Activated naive CD8-positive, alpha-beta T cell treated with anti-CD3 and anti-CD28 coated beads, Interleukin-2, amount 50 U/mL, for 16 hours (primary cell): ENCODE results near the gene NDFIP1.
"Not testable (repeated sequence)": the region's sequence is repeated elsewhere in the genome, so short reads cannot be mapped to it uniquely, and the experiment has no call there.

ENCODE experiments used
- DNase-seq: peaks from one replicate; pipeline ENCODE4 v3.0.0-alpha.2; 2020; ENCODE audit warnings: low read depth, low spot score

Gene NDFIP1

GRCh38 chr5:142108432-142109330 lies at the start of gene NDFIP1:
Gene NDFIP1, plus strand, starts transcription at chr5:142108779. Its CDS starts 196 bp downstream, at chr5:142108975.
- peak; percentile 58 for DNase-seq

- no peak for DNase-seq
Observed at GRCh38 chr5:142059304-142059940, 49.2 kb upstream of the NDFIP1 start.

DNA sequence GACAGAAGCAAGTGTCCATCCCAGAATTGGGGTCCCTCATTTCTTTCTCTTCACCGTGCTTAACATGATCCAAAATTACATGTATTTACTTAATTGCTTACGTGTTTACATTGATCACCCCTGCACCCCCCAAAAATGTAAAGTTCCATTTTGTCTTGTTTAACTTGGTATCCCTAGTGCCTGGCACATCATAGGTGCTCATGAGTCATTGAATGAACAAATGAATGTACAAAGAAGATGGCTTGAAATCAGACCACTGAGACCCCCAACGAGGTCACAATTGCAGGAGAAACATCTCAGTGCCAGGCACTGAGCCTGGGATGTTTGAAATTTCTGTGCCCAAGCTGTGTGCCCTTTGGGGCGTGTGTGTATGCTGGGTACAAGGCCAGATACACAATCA lies 45.2 kb upstream of the NDFIP1 start:
- DNase-seq: no peak

- no peak for DNase-seq
Observed at GRCh38 chr5:142063878-142064331, 44.7 kb upstream of the NDFIP1 start.

DNA sequence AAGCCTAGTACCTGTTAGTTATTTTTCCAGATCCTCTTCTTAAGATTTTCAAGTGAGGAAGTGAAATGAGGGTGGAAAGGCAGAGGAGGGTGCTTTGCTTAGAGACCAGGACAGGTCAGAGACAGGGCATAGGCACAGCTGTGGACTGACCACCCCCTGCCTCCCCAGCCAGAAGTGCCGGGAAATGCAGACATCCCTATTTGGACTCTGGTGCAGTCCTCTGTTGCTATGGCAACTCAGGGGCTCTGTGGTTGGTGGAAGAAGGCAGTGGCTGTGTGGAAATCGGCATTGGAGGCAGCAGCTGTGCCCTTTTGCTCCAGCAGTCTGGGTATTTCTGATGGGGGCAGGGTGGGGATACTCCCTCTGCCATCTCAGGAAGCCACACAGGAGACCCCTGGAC lies 43.3 kb upstream of the NDFIP1 start:
- no peak for DNase-seq

DNA sequence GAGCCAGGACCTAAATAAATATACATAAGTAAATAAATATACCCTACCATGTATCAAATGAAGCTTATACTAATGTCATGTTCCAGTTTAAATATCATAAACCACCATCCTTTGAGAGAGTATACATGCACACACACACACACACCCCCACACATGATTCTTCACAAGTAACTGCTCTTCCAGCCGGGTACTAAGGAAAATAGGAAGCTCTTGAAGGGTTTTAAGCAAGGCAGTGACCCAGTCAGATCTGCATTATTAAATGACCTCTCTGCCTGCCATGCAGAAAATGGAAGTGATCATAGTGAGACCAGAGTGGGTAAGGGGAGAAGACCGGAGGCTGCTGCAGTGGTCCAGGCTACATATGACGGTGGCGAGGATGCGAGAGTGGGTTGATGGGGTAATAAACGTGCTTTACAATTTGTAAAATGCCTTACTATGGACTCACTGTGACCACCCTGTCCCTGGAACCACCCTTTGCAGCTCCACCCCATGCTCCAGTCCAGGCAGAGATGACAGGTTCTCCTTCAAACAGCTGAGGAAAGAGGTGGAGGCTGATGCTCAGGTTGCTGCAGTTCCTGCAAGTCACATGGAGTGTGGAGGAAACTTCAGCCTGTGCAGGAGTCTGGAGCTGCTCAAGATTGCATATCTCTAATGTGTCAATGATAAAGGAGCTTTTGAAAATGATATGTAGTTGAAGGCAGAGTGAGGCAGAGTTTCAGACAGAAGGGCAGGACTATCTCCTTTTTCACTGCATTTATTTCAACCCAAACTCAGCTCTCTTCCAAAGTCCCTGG lies 38.8 kb upstream of the NDFIP1 start:
- DNase-seq: no peak

DNA sequence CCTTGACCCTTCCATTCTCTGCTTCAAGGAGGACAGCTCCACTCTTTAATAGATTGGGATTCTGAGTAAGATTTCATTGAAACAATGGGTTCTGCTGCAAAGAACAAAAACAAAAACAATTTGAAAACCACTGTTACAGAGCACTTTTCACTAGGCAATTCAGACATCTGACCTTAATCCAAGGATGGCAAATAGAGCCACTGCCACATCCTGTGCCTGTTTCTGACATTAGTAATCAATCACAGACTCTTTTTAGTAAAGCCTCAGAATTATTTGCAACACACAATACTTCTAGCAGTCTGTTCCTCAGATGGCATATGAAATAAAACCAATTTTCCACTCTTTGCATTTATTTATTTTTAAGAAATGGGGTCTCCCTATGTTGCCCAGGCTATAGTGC lies 37.8 kb upstream of the NDFIP1 start:
- DNase-seq: no peak

- DNase-seq: no peak
Observed at GRCh38 chr5:142072488-142072887, 36.1 kb upstream of the NDFIP1 start.

DNA sequence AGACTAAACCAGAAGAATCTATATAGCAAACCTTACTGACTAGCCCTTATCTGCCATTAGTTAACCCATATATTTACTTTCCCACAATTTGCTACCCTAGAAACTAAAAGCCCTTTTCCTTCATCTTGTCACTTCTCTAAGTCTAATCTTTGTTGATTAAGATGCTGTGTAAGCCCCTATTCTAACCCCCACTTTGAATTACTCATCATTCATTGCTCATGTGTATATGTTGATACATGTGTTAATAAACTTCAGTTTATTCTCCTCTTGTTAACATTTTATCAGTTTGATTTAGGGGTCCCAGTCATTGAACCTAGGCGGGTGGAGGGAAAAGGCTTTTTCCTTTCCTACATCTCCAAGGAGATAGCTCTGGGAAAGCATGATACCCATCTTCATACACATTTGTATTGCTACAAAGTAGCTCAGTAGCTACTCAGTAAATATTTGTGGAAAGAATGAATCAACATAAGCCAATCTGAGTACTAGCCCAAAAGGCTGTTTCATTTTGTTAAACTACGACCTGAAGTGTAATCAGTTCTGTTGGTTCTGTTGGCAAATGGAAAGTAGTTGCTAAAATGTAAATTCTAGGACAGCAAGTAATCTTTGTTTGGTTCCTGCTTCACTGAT lies 35.1 kb upstream of the NDFIP1 start:
- no peak for DNase-seq

GRCh38 chr5:142074006-142074405 lies 34.6 kb upstream of the NDFIP1 start:
- no peak for DNase-seq

DNA sequence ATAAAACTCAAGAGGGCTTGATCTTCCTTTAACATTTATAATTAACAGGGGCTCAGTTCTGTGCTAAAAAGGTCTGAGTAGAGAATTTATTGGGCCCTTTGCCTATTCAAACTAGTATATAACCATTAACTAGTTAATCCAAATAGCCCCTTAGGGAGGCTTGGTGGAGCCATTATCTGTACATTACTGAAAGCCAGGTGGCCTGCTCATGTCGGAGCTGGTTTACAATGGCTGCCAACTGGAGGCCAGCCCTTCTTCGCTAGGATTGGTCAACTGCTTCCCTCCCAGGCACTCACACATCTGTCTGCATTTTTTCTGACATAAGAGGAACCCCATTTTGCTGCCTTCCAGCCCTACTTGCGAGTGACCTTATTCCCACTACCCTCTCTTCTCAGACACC lies 30.4 kb upstream of the NDFIP1 start:
- no peak for DNase-seq

- DNase-seq: no peak
Observed at GRCh38 chr5:142078706-142079105, 29.9 kb upstream of the NDFIP1 start.

DNA sequence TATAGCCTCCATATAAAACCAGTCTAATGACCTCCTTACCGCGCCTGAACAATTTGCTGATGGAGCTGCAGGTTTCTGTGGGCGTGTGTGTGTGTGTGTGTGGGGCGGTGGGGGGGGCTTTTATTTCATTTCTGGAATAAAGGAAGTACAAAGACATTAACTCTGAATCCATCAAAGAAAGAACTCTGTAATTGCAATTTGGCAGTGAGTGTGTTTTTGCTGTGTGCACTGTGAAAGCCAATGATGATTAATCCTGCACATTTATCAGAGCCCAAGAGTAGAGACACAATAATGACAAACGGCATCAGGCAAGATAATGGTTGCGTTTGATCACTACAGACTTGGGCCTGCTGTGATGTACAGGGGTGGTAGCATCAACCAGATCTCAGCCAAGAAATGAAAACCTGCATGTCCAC lies 29.3 kb upstream of the NDFIP1 start:
- no peak for DNase-seq

GRCh38 chr5:142080248-142080647 lies 28.3 kb upstream of the NDFIP1 start:
- no peak for DNase-seq

- no peak for DNase-seq
Observed at GRCh38 chr5:142082182-142082781, 26.3 kb upstream of the NDFIP1 start.

DNA sequence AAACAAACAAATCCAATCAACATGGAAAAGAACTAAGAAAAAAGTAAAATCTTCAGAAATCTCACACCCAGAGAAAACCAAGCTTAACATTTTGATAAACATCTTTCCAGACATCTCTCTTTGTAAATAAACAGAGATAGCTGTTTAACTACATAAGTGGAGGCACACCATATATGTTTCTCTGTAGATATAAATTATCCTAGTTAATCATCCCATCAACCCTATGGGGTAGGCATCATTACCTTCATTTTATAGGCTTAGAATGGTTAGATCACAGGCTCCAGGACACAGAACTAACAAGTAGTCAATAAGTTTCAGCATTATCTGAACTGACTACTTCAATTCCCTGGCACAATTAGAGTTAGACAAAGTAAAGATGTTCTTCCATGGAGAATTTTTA lies 22.4 kb upstream of the NDFIP1 start:
- DNase-seq: no peak

- DNase-seq: no peak
Observed at GRCh38 chr5:142086679-142087078, 21.9 kb upstream of the NDFIP1 start.

GRCh38 chr5:142087920-142088679 lies 20.5 kb upstream of the NDFIP1 start:
- no peak for DNase-seq

DNA sequence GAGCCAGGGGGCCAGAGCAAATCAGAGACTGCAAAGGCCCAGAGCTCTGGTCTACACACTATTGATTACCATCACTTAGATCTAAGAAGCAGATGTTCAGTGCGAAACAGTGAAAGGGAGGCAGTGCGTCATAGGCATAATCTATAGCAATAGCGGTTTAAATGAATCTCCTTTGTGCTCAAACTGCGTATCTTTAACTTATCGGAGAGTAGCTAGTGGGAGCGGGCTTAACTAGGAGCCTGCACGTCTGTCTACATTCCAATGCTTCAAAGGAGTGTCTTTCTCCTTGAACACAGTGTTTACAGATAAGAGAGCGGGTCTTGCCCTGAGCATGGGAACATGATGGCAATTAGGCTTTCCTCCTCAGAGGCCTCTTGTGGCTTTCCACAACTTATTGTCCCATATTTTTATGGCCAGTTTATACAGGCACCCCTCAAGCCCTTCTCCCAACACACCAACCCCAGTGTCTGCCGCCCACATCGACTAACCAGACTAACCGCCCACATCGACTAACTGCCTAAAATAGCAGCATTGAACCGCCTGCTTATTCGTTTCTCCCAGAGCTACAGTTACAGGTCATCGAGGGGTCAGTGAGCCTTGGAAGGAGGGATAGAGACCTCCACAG lies 19.6 kb upstream of the NDFIP1 start:
- not testable (repeated sequence) for DNase-seq

DNA sequence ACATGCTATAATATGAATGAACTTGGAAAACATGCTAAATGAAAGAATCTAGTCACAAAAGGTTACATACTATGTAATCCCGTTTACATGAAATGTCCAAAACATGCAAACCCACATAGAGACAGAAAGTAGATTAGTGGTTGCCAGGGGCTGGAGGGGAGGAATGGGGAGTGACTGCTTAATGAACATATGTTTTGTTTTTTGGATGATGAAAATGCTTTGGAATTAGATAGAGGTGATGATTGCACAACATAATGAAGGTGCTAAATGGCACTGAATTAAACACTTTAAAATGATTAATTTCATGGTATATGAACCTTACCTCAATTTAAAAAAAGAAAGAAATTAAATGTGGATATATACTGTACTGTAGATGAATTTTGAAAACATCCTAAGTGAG lies 17.6 kb upstream of the NDFIP1 start:
- DNase-seq: no peak
